DLD1 (cell line): Measurements from ENCODE around the gene CAMP.
"Not testable (repeated sequence)": the region's sequence is repeated elsewhere in the genome, so short reads cannot be mapped to it uniquely, and the experiment has no call there.

Experiments used
- in situ Hi-C: cut with HindIII; loops from 2 replicates; pipeline ENCODE4 v1.10.0; 2017; ENCODE audit warnings: low sequenced_read_pairs

CAMP gene

GRCh38 chr3:48211776-48212175 lies 11.5 kb upstream of the CAMP start:
- in situ Hi-C loops: not testable (repeated sequence)

- in situ Hi-C loops: no loop called here
Measured at GRCh38 chr3:48214225-48214624, 9.1 kb upstream of the CAMP start.

GRCh38 chr3:48215019-48215418 lies 8.3 kb upstream of the CAMP start:
- in situ Hi-C loops: no loop called here

DNA sequence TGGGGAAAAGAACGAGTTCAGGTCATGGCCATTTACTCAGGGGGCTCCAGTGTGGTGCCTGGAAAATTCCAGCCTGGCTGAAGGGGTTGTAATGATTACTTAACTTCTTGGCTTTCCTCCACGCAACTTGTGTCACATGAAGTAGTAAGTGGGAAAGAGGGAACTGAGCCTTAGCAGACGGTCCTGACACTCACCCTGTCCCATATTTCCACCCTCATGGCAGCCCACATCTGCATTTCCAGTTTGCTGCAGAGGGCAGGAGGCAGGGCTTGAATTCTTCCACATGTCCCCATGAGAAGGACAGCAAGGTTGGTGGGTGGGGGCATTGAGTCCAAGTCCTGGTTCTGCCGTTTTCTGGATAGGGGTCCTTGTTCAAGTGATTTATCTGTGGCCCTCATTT lies 7.8 kb upstream of the CAMP start:
- in situ Hi-C loops: no loop called here

DNA sequence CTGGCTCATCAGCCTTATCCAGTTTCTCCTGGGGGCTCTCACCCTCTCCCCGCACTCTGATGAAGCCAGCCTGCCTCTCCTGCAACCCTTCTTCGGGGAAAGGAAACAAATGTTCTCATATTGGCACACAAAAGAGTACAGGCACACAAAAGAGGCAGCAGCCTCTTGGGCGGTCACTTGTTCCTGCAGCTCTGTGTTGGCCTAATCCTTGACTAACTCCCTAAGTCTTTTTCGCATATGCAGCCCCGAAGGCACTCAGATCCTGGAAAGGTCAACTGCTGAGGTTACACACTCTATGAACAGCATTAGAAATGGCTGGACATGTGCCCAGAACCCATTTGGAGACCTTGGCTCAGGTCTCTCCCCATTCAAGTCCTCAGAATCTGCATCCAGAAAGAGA lies 7.4 kb upstream of the CAMP start:
- in situ Hi-C loops: no loop called here

DNA sequence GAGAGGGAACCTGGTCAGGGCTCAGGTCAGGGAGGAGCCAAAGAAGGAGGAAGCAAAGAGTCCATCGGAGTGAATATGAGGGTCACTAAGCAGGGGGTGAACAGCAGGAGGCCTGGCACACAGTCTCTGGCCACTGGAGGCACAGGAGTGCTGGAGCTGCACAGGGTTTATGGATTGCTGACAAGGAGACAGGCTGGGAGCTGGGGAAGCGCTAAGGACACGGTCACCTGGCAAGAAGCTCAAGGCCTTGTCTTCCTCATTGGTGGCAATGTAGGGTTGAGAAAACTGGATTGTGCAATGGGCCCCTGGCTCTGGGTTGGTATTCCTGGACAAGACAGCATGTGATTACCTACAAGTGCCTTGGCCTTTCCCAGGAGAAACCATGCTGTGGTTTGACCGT lies 5.8 kb upstream of the CAMP start:
- in situ Hi-C loops: no loop called here

- in situ Hi-C loops: no loop called here
Measured at GRCh38 chr3:48218537-48218936, 4.8 kb upstream of the CAMP start.

DNA sequence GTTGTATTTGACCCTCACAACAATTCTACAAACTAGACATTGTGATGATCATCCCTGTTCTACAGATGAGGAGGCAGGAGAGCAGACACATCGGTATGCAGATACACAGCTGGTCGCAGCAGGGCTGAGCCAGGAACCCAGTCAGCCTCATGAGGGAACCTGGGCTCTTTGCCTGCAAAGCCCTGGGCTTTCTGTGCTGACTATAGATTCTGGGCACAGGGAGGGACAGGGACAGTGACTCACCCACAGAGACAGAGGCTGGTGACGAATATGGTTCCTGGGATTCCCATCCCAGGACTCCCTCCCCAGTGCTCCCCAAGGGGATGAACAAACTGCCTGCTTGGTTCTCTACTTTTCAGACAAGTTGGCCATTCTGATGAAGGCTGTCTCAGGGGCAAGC lies 3.8 kb upstream of the CAMP start:
- in situ Hi-C loops: no loop called here

DNA sequence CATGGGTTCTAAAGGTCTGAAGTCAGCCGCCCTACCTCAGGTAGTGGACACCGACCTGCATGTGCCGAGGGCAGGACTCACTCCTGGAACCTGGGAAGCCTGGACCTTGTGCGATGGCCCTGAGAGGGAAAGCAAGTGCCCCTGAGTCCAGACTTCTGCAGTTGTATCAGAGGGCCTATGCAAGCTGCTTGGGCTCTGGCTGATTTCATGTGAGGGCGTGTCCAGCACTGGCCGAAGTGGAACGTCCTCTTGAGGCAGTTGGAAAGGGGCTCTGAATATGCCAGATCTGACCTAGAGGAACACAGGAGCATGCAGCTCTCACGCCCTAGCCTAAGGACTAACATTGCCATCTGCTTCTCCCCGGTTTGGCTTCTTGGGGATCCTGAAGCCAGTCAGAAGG lies 2.5 kb upstream of the CAMP start:
- in situ Hi-C loops: no loop called here

DNA sequence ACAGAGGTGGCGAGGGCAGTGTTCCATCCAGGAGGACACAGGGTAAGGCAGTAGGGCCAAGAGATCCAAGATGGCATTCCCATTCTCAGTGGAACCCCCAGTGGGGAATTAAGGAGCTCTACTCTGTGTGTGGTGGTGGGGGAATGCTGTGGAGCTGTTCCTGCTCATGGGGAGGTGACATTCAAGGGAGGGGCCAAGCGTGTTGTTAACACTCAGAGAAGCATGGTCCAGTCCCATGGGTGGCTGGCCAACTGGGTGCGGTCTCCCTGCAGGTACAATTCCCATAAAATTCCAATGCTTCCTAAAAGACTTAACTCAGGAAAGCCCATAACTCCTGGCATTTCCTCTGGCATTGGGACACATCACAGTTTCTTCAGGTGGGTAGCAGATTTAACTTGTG lies 2.3 kb downstream of the CAMP start:
- in situ Hi-C loops: no loop called here

- in situ Hi-C loops: no loop called here
Measured at GRCh38 chr3:48226939-48227338, 3.6 kb downstream of the CAMP start.

DNA sequence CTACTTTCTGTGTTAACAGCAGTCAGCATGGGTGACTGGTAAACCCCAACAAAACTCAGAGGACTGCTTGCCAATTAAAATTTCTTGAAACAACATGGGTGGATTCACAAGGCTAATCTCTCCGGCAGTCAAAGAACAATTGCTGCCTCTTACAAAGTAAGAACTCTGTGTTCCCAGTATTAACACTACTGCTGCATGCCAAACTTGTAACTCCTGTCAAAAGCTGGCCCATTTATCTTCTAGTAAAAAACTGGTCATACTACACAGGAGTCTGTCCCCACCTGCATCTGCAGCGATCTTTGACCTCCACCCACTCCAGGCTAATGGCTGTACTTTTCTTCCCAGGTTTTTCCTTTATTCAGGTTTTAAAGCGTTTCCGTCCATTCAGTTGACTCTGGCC lies 8.9 kb downstream of the CAMP start:
- in situ Hi-C loops: no loop called here

- in situ Hi-C loops: no loop called here
Measured at GRCh38 chr3:48232734-48233133, 9.4 kb downstream of the CAMP start.

GRCh38 chr3:48233542-48233941 lies 10.2 kb downstream of the CAMP start:
- in situ Hi-C loops: no loop called here

GRCh38 chr3:48236531-48236930 lies 13.2 kb downstream of the CAMP start:
- in situ Hi-C loops: no loop called here

- in situ Hi-C loops: no loop called here
Measured at GRCh38 chr3:48238531-48239085, 15.3 kb downstream of the CAMP start.

- in situ Hi-C loops: no loop called here
Measured at GRCh38 chr3:48240000-48240963, 17.0 kb downstream of the CAMP start.

DNA sequence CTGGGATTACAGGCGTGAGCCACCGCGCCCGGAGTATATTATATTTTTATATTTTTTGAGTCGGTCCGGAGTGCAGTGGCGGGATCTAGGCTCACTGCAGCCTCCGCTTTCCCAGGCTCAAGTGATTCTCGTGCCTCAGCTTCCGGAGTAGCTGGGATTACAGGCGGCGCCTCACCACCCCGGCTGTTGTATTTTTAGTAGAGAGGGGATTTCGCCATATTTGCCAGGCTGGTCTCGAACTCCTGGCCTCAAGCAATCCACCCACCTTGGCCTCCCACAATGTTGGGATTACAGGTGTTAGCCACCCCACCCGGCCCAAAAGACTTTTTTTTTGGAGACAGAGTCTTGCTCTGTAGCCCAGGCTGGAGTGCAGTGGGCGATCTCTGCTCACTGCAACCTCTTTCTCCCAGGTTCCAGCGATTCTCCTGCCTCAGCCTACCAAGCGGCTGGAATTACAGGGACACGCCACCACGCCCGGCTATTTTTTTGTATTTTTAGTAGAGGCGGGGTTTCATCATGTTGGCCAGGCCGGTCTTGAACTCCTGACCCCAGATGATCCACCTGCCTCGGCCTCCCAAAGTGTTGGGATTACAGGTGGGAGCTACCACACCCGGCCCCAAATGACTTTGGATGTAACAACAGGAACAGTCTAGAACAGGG lies 18.6 kb downstream of the CAMP start:
- in situ Hi-C loops: no loop called here

DNA sequence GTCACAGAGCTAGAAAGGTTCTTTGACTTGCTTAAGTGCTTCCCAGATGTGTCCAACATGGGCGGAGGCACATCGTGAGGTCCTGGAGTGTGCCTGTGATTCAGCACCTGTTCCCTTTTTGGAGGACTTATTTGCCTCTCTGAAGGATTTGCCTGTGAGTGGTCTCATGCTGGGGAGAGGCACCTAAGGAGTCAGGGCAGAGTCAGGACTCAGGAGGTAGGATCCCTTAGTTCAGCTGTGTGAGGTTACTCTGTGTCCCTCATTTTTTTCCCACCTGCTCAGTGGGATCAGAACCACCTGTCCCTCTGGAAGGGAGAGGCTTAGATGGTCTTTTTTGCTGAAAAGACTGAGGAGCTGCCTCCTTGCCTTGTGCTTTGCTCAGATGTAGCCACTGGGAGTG lies 20.6 kb downstream of the CAMP start:
- in situ Hi-C loops: no loop called here

GRCh38 chr3:48244461-48244860 lies 21.2 kb downstream of the CAMP start:
- in situ Hi-C loops: no loop called here

DNA sequence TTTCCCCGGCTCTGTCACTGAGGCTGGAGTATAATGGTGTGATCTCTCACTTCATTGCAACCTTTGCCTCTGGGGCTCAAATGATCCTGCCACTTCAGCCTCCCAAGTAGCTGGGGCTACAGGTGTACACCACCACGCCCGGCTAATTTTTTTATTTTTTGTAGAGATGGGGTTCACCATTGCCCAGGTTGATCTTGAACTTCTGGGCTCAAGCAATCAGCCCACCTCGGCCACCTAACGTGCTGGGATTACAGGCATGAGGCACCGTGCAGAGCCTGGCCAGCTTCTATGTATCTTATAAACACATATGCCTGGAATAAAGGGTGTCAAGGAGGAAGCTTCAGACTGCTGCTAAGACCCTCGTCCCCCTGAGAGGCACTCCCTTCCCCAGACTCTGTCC lies 21.8 kb downstream of the CAMP start:
- in situ Hi-C loops: no loop called here

DNA sequence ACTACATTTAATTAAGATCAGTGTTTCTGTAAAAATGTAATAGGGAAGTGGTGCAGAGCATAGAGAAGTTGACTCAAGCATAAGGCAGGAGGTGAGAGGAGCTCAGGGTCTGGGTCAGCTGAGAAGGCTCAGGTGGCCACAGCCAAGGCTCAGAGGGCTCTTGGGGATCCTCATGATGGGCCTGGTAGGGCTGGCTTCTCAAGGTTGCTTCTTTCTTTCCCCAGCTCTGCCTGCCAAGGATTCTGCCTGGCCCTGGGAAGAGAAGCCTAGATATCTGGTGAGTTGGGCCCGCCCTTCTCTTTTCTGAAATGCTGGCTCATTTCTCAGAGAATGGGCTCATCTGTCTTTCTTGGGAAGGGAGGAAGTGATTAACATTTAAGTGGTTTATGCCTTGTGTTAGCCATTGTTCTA lies 24.1 kb downstream of the CAMP start:
- in situ Hi-C loops: no loop called here
